Measurements from ENCODE around the gene MPDZ. TPM values are rescaled to one million over a fixed set of nuclear protein-coding genes. Genes with fewer than 3 reads are reported as not detected.

The MPDZ gene
- total RNA-seq, 4 donors from 2014 or later = 34.2 to 53.9 (median 45.1) TPM

GRCh38 chr9:13171261-13171660 lies 108.2 kb downstream of the MPDZ start:
- TF ChIP-seq CTCF (IDR thresholded peaks at IDR 0.05) (no peak), POLR2A (IDR thresholded peaks at IDR 0.05) (no peak)
- Histone ChIP-seq H3K27me3 (no peaks in the 10 kb centered on the region), H3K4me3 (replicated peaks in 1 of 3) (no peak overlapping the region), H3K9me3 (no peaks in the 10 kb centered on the region), H3K4me1 (no peaks in the 10 kb centered on the region), H3K27ac (no peak overlapping the region), H3K36me3 (peaks cover 4 to 6% of the 10 kb centered on the region in 2 donors)
- intact Hi-C loops (cut with DNase I) = no loop called here
- no peak for DNase-seq
- 75 to 76% methylated on average over 2 of the region's 2 CpGs for WGBS, 2 donors

DNA sequence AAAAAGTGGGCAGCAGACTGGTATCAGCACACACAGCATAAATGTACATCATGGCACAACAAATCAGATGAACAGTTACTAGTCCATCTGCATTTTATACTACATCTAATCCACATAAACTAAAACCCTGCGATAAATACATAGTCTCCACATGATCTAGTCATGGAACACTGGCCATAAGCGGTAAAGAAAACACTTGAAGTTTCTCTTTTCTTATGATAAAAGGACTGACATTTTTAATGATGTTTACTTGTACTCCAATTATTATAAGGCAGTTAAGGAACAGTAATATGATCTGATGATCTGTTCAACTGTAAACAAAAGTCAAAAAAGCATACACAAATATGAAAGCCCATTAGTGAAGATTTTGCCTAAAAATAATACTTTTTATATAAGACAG lies 112.5 kb downstream of the MPDZ start:
- Histone ChIP-seq H3K4me1 (no peaks in the 10 kb centered on the region), H3K27ac (no peak overlapping the region), H3K9me3 (no peaks in the 10 kb centered on the region), H3K4me3 (replicated peaks in 1 of 3) (no peak overlapping the region), H3K27me3 (no peaks in the 10 kb centered on the region), H3K36me3 (peaks cover 0 to 4% of the 10 kb centered on the region in 2 donors)
- TF ChIP-seq CTCF (IDR thresholded peaks at IDR 0.05) = no peak
- no peak for TF ChIP-seq POLR2A (IDR thresholded peaks at IDR 0.05)
- intact Hi-C loops (cut with DNase I) = no loop called here
- no peak for DNase-seq
- WGBS, 2 donors = 89 to 92% methylated on average over 2 of the region's 2 CpGs

DNA sequence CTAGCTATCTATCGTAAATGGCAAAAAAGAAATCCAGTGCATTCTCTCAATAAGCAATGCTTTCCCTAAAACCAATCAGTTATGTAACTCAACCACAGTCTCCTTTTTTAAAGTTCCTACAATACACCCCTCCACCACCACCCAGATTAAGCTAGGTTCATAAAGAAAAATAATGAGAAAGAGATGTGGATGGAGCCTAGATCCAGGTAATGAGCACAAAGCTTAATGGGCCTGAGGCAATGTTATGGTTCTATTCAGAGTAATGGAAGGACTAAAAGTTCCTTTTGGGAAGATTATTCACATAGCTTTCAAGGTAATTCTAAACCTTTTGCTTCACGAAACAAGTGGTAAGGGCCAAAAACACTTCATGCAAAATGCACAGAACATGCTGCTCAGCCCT lies 113.5 kb downstream of the MPDZ start:
- 82 to 83% methylated on average over 2 of the region's 2 CpGs for WGBS, 2 donors
- no peak overlapping the region for H3K4me3 ChIP-seq (replicated peaks in 1 of 3)
- TF ChIP-seq CTCF (IDR thresholded peaks at IDR 0.05) (no peak), POLR2A (IDR thresholded peaks at IDR 0.05) (no peak)
- peaks cover 0 to 4% of the 10 kb centered on the region in 2 donors for H3K36me3 ChIP-seq
- no peak for DNase-seq
- H3K27ac ChIP-seq = no peak overlapping the region
- no peaks in the 10 kb centered on the region for H3K9me3 ChIP-seq
- intact Hi-C loops (cut with DNase I) = no loop called here
- H3K27me3 ChIP-seq = no peaks in the 10 kb centered on the region
- H3K4me1 ChIP-seq = no peaks in the 10 kb centered on the region

DNA sequence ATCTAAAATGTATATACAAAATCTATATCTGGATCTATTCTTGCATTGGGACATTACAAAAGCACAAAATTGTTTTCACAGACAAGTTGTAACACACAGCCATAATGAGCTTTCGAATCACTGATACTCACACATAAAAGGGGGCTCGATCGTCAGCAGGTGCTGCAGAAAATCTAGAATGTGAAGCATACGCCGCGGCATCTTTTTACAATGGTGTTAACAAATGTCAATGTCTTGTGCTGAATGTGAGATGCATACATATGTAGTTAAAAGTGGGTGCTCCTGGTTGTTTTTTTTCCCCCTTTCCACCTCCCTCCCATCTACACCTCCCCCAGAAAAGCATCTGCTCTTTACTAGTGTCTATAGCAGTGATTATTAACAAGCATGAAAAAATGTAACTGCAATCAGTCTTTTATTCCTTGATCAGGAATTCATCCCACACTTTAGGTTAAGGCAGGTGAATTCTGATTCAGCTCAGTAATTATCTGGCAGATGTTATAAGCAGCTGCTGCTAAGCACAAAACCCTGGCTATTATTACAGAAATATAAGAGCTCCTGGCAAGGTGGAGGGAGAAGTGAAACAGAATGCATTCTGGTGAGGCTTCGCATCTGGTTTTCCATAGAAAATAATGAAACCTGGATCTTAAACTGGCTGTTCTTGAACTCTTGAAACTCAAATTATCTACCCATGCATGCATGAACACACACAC lies 114.1 kb downstream of the MPDZ start:
- no peak for TF ChIP-seq POLR2A (IDR thresholded peaks at IDR 0.05)
- Histone ChIP-seq H3K4me3 (replicated peaks in 1 of 3) (no peak overlapping the region), H3K9me3 (no peaks in the 10 kb centered on the region), H3K27me3 (no peaks in the 10 kb centered on the region), H3K27ac (no peak overlapping the region), H3K36me3 (peaks cover 0 to 4% of the 10 kb centered on the region in 2 donors), H3K4me1 (no peaks in the 10 kb centered on the region)
- no peak for DNase-seq
- 92% methylated on average over 7 of the region's 7 CpGs for WGBS, 2 donors
- intact Hi-C loops (cut with DNase I) = no loop called here

DNA sequence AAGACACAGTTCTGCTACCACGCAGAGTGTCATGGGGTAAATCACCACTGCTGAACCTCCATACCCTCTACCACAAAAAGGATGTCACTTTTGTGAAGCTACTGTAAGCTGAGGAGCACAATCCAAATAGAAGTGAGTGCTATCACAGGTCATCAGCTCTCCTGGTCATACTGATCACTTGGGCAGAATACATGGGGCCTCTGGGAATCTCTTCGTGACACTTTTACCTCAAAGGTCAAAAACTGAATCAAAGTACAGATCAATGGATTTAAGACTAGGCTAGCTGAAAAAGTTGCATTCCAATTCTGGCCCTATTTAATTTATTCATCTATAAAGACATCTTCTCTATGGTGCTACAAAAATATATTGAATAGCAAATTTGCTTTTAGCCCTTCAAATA lies 115.5 kb downstream of the MPDZ start:
- Histone ChIP-seq H3K27me3 (no peaks in the 10 kb centered on the region), H3K27ac (no peak overlapping the region), H3K9me3 (no peaks in the 10 kb centered on the region), H3K4me3 (replicated peaks in 1 of 3) (no peak overlapping the region), H3K36me3 (peaks cover 0 to 4% of the 10 kb centered on the region in 2 donors), H3K4me1 (no peaks in the 10 kb centered on the region)
- 93 to 100% methylated on average over 2 of the region's 2 CpGs for WGBS, 2 donors
- no peak for TF ChIP-seq POLR2A (IDR thresholded peaks at IDR 0.05)
- no peak for TF ChIP-seq CTCF (IDR thresholded peaks at IDR 0.05)
- DNase-seq = no peak
- intact Hi-C loops (cut with DNase I) = no loop called here

Data from thyroid gland (tissue), 4 donors.